ENCODE data around the gene PPT2.

Gene PPT2

DNA sequence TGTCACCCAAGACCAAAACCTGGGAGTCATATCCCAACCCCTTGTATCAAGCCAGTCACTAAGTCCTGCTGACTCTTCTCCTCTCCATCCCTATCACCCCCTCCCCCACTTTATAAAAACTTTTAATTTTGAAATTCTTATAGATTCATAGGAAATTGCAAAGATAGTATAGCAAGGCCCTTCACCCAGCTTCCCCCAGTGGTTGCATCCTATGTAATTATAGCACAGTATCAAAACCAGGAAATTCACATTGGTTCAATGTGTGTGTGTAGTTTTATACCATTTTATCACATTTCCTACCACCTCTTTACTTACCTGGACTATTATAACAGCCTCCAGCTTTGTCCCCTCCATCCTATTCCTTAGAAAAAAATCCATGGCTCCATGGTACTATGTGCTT lies 4.1 kb downstream of the PPT2 start:
- H3K9ac ChIP-seq (ENCODE audit: low read length), result no peak overlapping the region
- H3K36me3 ChIP-seq (ENCODE audit: control insufficient read depth, low read depth, low read length), result peaks cover 29% of the 10 kb centered on the region
- H3K4me1 ChIP-seq (ENCODE audit: control insufficient read depth, low read depth, low read length), result peaks cover 5% of the 10 kb centered on the region
- H3K27ac ChIP-seq (ENCODE audit: low read length), result no peak overlapping the region
- H3K27me3 ChIP-seq (ENCODE audit: control insufficient read depth, insufficient read depth, low read length), result peaks cover 2% of the 10 kb centered on the region
- H3K4me3 ChIP-seq (ENCODE audit: low read length), result no peak overlapping the region
- H3K9me3 ChIP-seq (ENCODE audit: control insufficient read depth, low read depth, low read length), result no peaks in the 10 kb centered on the region

DNA sequence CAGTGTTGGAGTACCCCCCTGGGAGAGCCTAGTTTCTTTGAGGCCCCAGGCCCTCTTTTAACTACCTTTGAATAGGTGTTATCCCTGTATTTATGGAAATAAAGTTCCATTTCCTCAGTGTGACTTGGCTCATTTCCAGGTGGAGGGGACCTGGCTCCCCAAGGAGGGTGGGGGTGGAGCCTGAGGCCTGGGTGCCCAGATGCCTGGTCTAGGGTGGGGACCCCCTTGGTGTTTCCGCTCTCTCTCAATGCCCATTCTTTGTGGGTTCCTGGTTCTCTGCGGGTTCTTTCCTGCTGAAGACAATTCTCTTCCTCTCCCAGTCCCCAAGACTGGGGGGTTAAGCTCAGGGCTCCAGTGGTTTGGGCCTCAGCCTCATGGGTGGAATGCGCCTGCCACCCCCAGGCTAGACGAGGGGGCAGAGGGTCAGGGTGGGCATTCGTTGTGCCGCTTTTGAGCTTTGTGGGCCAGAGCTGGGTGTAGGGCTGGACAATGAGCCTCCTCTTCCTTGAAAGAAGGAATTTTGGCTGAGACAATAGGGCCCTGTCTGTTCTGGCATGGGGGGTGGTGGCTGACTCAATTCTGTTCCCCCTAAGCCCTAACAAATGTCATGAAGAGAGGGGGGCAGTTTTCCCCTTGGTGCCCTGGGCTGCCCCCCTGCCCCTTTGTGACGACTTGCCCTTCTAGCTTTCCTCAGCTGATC lies 9.8 kb downstream of the PPT2 start:
- Histone ChIP-seq H3K9me3 (ENCODE audit: control insufficient read depth, low read depth, low read length) (no peaks in the 10 kb centered on the region), H3K9ac (ENCODE audit: low read length) (no peak overlapping the region), H3K27me3 (ENCODE audit: control insufficient read depth, insufficient read depth, low read length) (no peaks in the 10 kb centered on the region), H3K4me1 (ENCODE audit: control insufficient read depth, low read depth, low read length) (no peaks in the 10 kb centered on the region), H3K4me3 (ENCODE audit: low read length) (no peak overlapping the region), H3K27ac (ENCODE audit: low read length) (no peak overlapping the region), H3K36me3 (ENCODE audit: control insufficient read depth, low read depth, low read length) (peaks cover 23% of the 10 kb centered on the region)

DNA sequence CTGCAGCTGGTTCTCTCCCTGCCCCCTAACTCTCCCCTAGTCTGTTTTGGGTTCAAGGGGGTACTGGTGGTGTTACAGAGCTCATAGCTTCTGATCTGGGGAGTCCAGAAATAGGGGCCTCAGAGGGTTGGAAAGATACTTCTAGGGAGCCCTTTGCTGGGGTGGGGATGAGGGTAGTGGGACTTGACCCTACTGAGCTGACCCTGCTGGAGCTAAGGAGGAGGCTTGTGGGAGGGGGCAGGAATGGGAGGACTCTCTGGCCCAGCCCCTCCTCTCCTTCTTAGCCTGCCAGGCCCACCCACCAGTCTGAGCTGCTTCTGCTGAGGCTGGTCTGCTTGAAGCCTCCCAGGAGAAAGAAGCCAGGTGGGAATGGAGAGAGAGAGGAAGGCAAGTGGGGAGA lies 10.4 kb downstream of the PPT2 start, which contains the start of gene EGFL8:
Gene EGFL8, plus strand, starts transcription at position 301 of the 400 bp plus-strand sequence. CDS start 1,571 bp downstream, outside the sequence.
- Histone ChIP-seq H3K27me3 (ENCODE audit: control insufficient read depth, insufficient read depth, low read length) (no peaks in the 10 kb centered on the region), H3K27ac (ENCODE audit: low read length) (no peak within 1 kb of the TSS), H3K9me3 (ENCODE audit: control insufficient read depth, low read depth, low read length) (no peaks in the 10 kb centered on the region), H3K4me1 (ENCODE audit: control insufficient read depth, low read depth, low read length) (no peaks in the 10 kb centered on the region), H3K4me3 (ENCODE audit: low read length) (no peak within 1 kb of the TSS), H3K9ac (ENCODE audit: low read length) (no peak within 1 kb of the TSS), H3K36me3 (ENCODE audit: control insufficient read depth, low read depth, low read length) (peaks cover 28% of the 10 kb centered on the region)

- Histone ChIP-seq H3K27ac (ENCODE audit: low read length) (no peak overlapping the region), H3K36me3 (ENCODE audit: control insufficient read depth, low read depth, low read length) (peaks cover 49% of the 10 kb centered on the region), H3K27me3 (ENCODE audit: control insufficient read depth, insufficient read depth, low read length) (no peaks in the 10 kb centered on the region), H3K9me3 (ENCODE audit: control insufficient read depth, low read depth, low read length) (no peaks in the 10 kb centered on the region), H3K4me1 (ENCODE audit: control insufficient read depth, low read depth, low read length) (no peaks in the 10 kb centered on the region), H3K4me3 (ENCODE audit: low read length) (no peak overlapping the region), H3K9ac (ENCODE audit: low read length) (no peak overlapping the region)
Observed at GRCh38 chr6:32166411-32167061, 12.6 kb downstream of the PPT2 start.

DNA sequence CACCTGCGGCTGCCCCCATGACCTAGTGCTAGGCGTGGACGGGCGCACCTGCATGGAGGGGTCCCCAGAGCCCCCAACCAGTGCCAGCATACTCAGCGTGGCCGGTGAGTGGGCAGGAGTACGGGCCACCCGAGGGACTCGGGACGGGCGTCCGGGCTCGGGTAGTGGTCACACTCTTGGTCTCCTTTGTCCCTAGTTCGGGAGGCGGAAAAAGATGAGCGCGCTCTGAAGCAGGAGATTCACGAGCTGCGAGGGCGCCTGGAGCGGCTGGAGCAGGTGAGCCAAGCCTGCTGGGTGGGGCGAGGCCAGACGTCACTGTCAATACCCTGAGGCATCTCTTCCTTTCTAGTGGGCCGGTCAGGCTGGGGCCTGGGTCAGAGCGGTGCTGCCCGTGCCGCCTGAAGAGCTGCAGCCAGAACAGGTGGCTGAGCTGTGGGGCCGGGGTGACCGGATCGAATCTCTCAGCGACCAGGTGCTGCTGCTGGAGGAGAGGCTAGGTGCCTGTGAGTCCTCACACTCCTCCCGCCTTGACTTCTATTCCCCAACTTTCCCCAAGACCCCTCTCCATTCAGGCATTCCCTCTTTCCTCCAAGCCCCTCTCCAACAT lies 13.3 kb downstream of the PPT2 start:
- H3K27ac ChIP-seq (ENCODE audit: low read length), result no peak overlapping the region
- peaks cover 49% of the 10 kb centered on the region for H3K36me3 ChIP-seq (ENCODE audit: control insufficient read depth, low read depth, low read length)

DNA sequence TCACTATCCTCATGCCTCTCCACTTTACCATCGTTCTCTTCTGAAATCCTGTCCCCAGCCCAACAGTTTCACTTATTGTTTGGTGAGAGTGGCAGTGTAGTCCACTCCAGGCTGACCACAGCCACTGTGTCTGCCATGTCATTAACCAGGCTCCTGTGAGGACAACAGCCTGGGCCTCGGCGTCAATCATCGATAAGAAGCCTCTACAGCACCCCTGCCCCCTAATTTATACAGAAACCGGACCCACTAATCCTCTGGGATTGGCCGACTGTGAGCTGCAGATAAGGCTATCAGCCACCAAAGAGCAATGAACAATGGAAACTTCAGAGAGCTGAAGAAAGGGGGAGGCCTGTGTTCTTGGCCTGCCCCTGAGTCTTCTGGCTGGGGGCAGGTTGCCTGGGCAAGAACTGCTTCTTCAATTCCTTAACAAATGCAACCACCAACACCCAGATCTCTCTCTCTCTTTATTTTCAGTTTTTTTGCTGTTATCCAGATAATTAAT lies 13.9 kb downstream of the PPT2 start:
- no peak overlapping the region for H3K4me3 ChIP-seq (ENCODE audit: low read length)
- H3K9me3 ChIP-seq (ENCODE audit: control insufficient read depth, low read depth, low read length), result no peaks in the 10 kb centered on the region
- H3K27ac ChIP-seq (ENCODE audit: low read length), result no peak overlapping the region
- no peaks in the 10 kb centered on the region for H3K4me1 ChIP-seq (ENCODE audit: control insufficient read depth, low read depth, low read length)
- no peaks in the 10 kb centered on the region for H3K27me3 ChIP-seq (ENCODE audit: control insufficient read depth, insufficient read depth, low read length)
- H3K9ac ChIP-seq (ENCODE audit: low read length), result no peak overlapping the region
- peaks cover 45% of the 10 kb centered on the region for H3K36me3 ChIP-seq (ENCODE audit: control insufficient read depth, low read depth, low read length)

More for the DNA sequence above, 13.3 kb downstream of the PPT2 start:
- Histone ChIP-seq H3K27me3 (ENCODE audit: control insufficient read depth, insufficient read depth, low read length) (no peaks in the 10 kb centered on the region), H3K4me3 (ENCODE audit: low read length) (no peak overlapping the region), H3K9me3 (ENCODE audit: control insufficient read depth, low read depth, low read length) (no peaks in the 10 kb centered on the region), H3K4me1 (ENCODE audit: control insufficient read depth, low read depth, low read length) (no peaks in the 10 kb centered on the region), H3K9ac (ENCODE audit: low read length) (no peak overlapping the region)

DNA sequence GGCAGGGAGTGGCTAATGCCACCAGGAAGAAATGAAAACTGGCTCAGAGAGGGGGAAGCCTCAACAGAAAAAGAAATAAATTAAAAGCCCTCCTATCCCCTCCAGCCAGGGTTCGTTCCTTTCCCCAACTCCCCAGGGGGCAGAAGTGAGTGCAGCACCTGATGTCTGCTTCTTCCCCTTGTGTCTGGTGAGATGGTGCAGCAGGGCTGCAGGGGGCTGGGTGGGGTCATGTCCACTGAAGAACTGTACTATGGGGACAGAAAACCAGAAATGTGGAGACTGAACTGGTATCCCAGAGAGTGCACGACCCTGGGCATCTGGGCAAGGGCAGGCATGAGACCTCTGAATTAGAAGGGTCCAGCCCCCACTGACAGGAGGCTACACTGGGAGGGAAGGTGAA lies 14.4 kb downstream of the PPT2 start:
- no peaks in the 10 kb centered on the region for H3K9me3 ChIP-seq (ENCODE audit: control insufficient read depth, low read depth, low read length)
- H3K4me3 ChIP-seq (ENCODE audit: low read length), result no peak overlapping the region
- no peaks in the 10 kb centered on the region for H3K4me1 ChIP-seq (ENCODE audit: control insufficient read depth, low read depth, low read length)
- no peaks in the 10 kb centered on the region for H3K27me3 ChIP-seq (ENCODE audit: control insufficient read depth, insufficient read depth, low read length)
- H3K36me3 ChIP-seq (ENCODE audit: control insufficient read depth, low read depth, low read length), result peaks cover 40% of the 10 kb centered on the region
- no peak overlapping the region for H3K27ac ChIP-seq (ENCODE audit: low read length)
- no peak overlapping the region for H3K9ac ChIP-seq (ENCODE audit: low read length)

DNA sequence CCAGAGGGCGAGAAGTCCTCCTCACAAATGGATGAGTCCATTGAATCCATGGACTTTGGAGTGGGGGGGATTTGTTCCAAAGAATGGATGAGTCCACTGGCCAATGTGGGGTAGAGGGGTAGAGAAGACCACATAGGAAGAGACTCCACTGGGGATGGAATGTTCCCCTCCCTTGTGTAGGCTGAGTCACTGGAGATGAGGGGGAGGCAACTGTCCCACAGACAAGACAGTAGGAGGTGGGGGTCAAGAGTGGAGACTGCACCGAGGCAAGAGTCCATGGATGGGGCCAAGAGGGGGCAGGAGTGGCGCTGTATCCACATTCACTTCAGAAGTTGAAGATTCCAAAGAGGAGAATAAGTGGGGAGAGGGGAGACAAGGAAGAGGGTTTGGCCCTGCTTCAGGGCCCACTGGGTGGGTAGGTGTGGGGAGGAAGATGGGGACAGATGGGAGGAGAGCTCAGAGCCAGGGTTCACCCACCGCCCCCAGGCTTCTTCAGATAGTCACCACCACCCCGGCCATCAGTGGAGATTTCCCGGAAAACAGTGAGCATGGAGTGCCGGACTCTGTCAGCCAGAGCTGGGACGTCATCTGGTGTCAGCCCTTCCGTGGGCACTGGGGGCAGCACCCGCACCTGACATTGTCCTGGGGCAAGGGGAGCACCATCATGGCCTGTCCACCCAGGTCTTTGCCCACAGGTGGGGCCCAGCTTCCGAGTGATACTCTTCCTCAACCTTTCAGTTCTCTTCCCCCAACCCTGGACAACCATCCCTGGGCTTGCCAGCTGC lies 15.1 kb downstream of the PPT2 start:
- H3K9ac ChIP-seq (ENCODE audit: low read length), result no peak overlapping the region
- no peaks in the 10 kb centered on the region for H3K4me1 ChIP-seq (ENCODE audit: control insufficient read depth, low read depth, low read length)
- no peaks in the 10 kb centered on the region for H3K9me3 ChIP-seq (ENCODE audit: control insufficient read depth, low read depth, low read length)
- no peaks in the 10 kb centered on the region for H3K27me3 ChIP-seq (ENCODE audit: control insufficient read depth, insufficient read depth, low read length)
- H3K36me3 ChIP-seq (ENCODE audit: control insufficient read depth, low read depth, low read length), result peaks cover 37% of the 10 kb centered on the region
- H3K4me3 ChIP-seq (ENCODE audit: low read length), result no peak overlapping the region
- H3K27ac ChIP-seq (ENCODE audit: low read length), result no peak overlapping the region

DNA sequence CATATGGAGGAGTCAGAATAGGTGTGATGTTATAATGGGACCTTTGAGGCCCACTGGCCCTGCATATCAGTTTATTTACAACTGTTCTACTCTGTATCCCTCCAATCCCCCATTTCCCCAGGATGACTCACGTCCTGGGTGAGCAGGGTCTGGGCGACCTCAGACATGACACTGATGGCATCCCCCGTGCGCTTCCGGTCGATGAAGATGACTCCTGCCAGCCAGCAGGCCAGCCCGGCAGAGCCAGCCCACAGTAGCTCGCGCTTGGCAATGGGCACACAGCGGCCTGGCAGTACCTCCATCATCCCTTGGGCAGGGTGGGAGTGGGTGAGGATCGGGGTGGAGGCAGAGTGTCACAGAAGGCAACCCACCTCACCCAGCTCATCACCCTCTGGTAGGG lies 16.4 kb downstream of the PPT2 start:
- Histone ChIP-seq H3K36me3 (ENCODE audit: control insufficient read depth, low read depth, low read length) (peaks cover 38% of the 10 kb centered on the region), H3K9ac (ENCODE audit: low read length) (no peak overlapping the region), H3K27me3 (ENCODE audit: control insufficient read depth, insufficient read depth, low read length) (no peaks in the 10 kb centered on the region), H3K27ac (ENCODE audit: low read length) (no peak overlapping the region), H3K4me1 (ENCODE audit: control insufficient read depth, low read depth, low read length) (peaks cover 9% of the 10 kb centered on the region), H3K9me3 (ENCODE audit: control insufficient read depth, low read depth, low read length) (no peaks in the 10 kb centered on the region), H3K4me3 (ENCODE audit: low read length) (no peak overlapping the region)

- Histone ChIP-seq H3K9me3 (ENCODE audit: control insufficient read depth, low read depth, low read length) (no peaks in the 10 kb centered on the region), H3K9ac (ENCODE audit: low read length) (no peak overlapping the region), H3K27ac (ENCODE audit: low read length) (no peak overlapping the region), H3K36me3 (ENCODE audit: control insufficient read depth, low read depth, low read length) (peaks cover 38% of the 10 kb centered on the region), H3K4me1 (ENCODE audit: control insufficient read depth, low read depth, low read length) (peaks cover 10% of the 10 kb centered on the region), H3K4me3 (ENCODE audit: low read length) (no peak overlapping the region), H3K27me3 (ENCODE audit: control insufficient read depth, insufficient read depth, low read length) (no peaks in the 10 kb centered on the region)
Observed at GRCh38 chr6:32171234-32171633, 17.3 kb downstream of the PPT2 start.

DNA sequence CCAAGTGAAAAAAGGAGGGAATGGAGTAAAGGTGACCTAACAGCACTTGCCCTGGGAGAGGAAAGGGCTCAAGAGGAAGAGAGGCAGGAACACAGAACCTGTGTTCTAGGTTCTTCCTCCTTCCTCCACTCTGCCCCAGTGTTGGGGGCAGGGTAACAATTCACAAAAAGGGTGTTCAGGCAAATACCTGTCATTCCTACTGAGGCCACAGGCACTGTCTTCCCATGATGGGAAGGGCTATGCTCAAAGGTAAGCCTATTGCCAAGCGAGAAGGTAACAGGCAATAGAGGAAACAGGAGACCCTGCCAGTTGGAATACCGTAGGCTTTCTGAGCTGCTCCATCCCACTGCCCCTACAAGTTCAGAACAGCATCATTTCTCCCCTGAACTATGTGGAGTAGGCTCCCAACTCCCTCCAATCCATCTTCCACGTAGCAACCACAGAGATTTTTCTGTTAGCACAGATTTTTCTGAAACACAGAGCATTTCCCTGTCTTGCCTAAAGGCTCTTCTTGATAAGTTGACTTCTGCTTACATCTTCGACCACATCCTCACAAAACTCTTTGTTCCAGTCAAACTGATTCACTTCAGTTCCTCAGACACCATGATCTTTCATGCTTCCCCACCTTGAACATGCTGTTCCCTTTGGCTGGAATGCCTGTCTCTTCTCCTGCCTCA lies 19.2 kb downstream of the PPT2 start:
- H3K4me3 ChIP-seq (ENCODE audit: low read length), result no peak overlapping the region
- no peak overlapping the region for H3K9ac ChIP-seq (ENCODE audit: low read length)
- peaks cover 34% of the 10 kb centered on the region for H3K36me3 ChIP-seq (ENCODE audit: control insufficient read depth, low read depth, low read length)
- H3K4me1 ChIP-seq (ENCODE audit: control insufficient read depth, low read depth, low read length), result peaks cover 18% of the 10 kb centered on the region
- no peaks in the 10 kb centered on the region for H3K27me3 ChIP-seq (ENCODE audit: control insufficient read depth, insufficient read depth, low read length)
- H3K27ac ChIP-seq (ENCODE audit: low read length), result no peak overlapping the region
- no peaks in the 10 kb centered on the region for H3K9me3 ChIP-seq (ENCODE audit: control insufficient read depth, low read depth, low read length)
